Breast epithelium (tissue), 4 donors: ENCODE results near the gene CDC123. TPM values are rescaled to one million over a fixed set of nuclear protein-coding genes. Genes with fewer than 3 reads are reported as not detected.

Source experiments
- DNase-seq, 2 donors: peaks; one replicate each; pipeline ENCODE4 v3.0.0-alpha.2; 2019; ENCODE audit warnings: low spot score in 2 of 2
- H3K27ac ChIP-seq, 2 donors: fragments of 200-600 bp; sonication (generic) in 1 of 2; one replicate each; pipeline ENCODE4 v1.5.1; 2016 to 2019; ENCODE audit warnings: mild to moderate bottlenecking in 1 of 2
- H3K27me3 ChIP-seq, 2 donors: fragments of 200-600 bp; sonication (generic) in 1 of 2; one replicate each; pipeline versions ENCODE4 v1.5.1 to v1.6.0; 2017 to 2019; ENCODE audit warnings: control low read depth in 1 of 2, mild to moderate bottlenecking in 1 of 2
- H3K36me3 ChIP-seq: fragments of 200-600 bp; one replicate; pipeline ENCODE4 v1.5.1; 2019
- H3K4me1 ChIP-seq, 2 donors: fragments of 200-600 bp; sonication (generic); one replicate each; pipeline ENCODE4 v1.5.1; 2016 to 2019; ENCODE audit warnings: control low read depth in 1 of 2
- H3K4me3 ChIP-seq, 3 donors: fragments of 200-600 bp; sonication (generic); 1 replicate in 2 of 3; 2 replicates in 1 of 3; pipeline ENCODE4 v1.5.1; 2016 to 2019; ENCODE audit warnings: mild to moderate bottlenecking in 3 of 3, moderate library complexity in 2 of 3
- H3K9me3 ChIP-seq, 2 donors: fragments of 200-600 bp; sonication (generic) in 1 of 2; one replicate each; pipeline ENCODE4 v1.5.1; 2016 to 2019; ENCODE audit warnings: control low read depth in 1 of 2
- CTCF ChIP-seq, 3 donors: fragments of 450-650 bp; IDR thresholded peaks; one replicate each; pipeline ENCODE4 v1.5.1; 2016 to 2017; ENCODE audit warnings: antibody characterized with exemption in 3 of 3, mild to moderate bottlenecking in 3 of 3, moderate library complexity in 3 of 3
- POLR2A ChIP-seq: fragments of 450-650 bp; IDR thresholded peaks from one replicate; pipeline ENCODE4 v1.6.1; 2016; ENCODE audit warnings: antibody characterized with exemption, mild to moderate bottlenecking, moderate library complexity
- POLR2AphosphoS5 ChIP-seq, 3 donors: sonication (generic); formaldehyde crosslinking; IDR thresholded peaks; one replicate each; pipeline ENCODE4 v1.6.1; 2017; ENCODE audit warnings: antibody characterized with exemption in 3 of 3
- intact Hi-C: fragments of 100-400 bp; cut with DNase I; formaldehyde crosslinking; loops from one replicate; pipeline ENCODE4 v1.15.1; 2023; ENCODE audit warnings: low total_unique reads
- total RNA-seq, 3 donors: library from RNA; depleted of rRNA; stranded (reverse); fragments of >200 nt; gene quantifications; one replicate each; pipeline ENCODE4 v1.1.0, GENCODE V29; 2016

The CDC123 gene
- total RNA-seq, 3 donors from 2014 or later, result 61.6 to 87.5 (median 86.7) TPM

- no peak overlapping the region for H3K4me3 ChIP-seq
- no peak for DNase-seq
- TF ChIP-seq CTCF (IDR thresholded peaks at IDR 0.05) (no peak), POLR2AphosphoS5 (IDR thresholded peaks at IDR 0.05) (no peak), POLR2A (no peak)
- peaks cover 6% of the 10 kb centered on the region for H3K36me3 ChIP-seq
- H3K27ac ChIP-seq, result no peak overlapping the region
- no peaks in the 10 kb centered on the region for H3K4me1 ChIP-seq
- H3K27me3 ChIP-seq, result no peaks in the 10 kb centered on the region
- no peaks in the 10 kb centered on the region for H3K9me3 ChIP-seq
- intact Hi-C loops, result loop anchor here (5.0 kb wide), 1 partner anchor 971 kb away; no protein-coding TSS in a partner anchor
Measured at GRCh38 chr10:12186323-12186722, 9.7 kb upstream of the CDC123 start.

GRCh38 chr10:12187321-12187905 lies 8.6 kb upstream of the CDC123 start:
- DNase-seq, result no peak
- Histone ChIP-seq H3K27me3 (no peaks in the 10 kb centered on the region), H3K36me3 (peaks cover 6% of the 10 kb centered on the region), H3K27ac (no peak overlapping the region), H3K9me3 (no peaks in the 10 kb centered on the region), H3K4me1 (no peaks in the 10 kb centered on the region), H3K4me3 (no peak overlapping the region)
- TF ChIP-seq CTCF (IDR thresholded peaks at IDR 0.05) (no peak), POLR2A (no peak), POLR2AphosphoS5 (IDR thresholded peaks at IDR 0.05) (no peak)
- intact Hi-C loops, result loop anchor here (5.0 kb wide), 1 partner anchor 970 kb away; no protein-coding TSS in a partner anchor

GRCh38 chr10:12188656-12189055 lies 7.3 kb upstream of the CDC123 start:
- no peaks in the 10 kb centered on the region for H3K36me3 ChIP-seq
- no peaks in the 10 kb centered on the region for H3K9me3 ChIP-seq
- intact Hi-C loops, result loop anchor here (5.0 kb wide), 1 partner anchor 969 kb away; no protein-coding TSS in a partner anchor
- no peak for TF ChIP-seq POLR2AphosphoS5 (IDR thresholded peaks at IDR 0.05)
- no peak for TF ChIP-seq POLR2A
- no peak for TF ChIP-seq CTCF (IDR thresholded peaks at IDR 0.05)
- no peaks in the 10 kb centered on the region for H3K27me3 ChIP-seq
- no peak overlapping the region for H3K27ac ChIP-seq
- DNase-seq, result no peak
- no peak overlapping the region for H3K4me3 ChIP-seq
- H3K4me1 ChIP-seq, result no peaks in the 10 kb centered on the region

- intact Hi-C loops, result loop anchor here (5.0 kb wide), 1 partner anchor 968 kb away; no protein-coding TSS in a partner anchor
- Histone ChIP-seq H3K36me3 (no peaks in the 10 kb centered on the region), H3K27me3 (no peaks in the 10 kb centered on the region), H3K4me3 (no peak overlapping the region), H3K4me1 (no peaks in the 10 kb centered on the region), H3K27ac (no peak overlapping the region), H3K9me3 (no peaks in the 10 kb centered on the region)
- no peak for DNase-seq
- no peak for TF ChIP-seq CTCF (IDR thresholded peaks at IDR 0.05)
- no peak for TF ChIP-seq POLR2A
Measured at GRCh38 chr10:12189426-12189825, 6.6 kb upstream of the CDC123 start.

GRCh38 chr10:12191715-12192114 lies 4.3 kb upstream of the CDC123 start:
- TF ChIP-seq POLR2A, result no peak
- no peak for TF ChIP-seq CTCF (IDR thresholded peaks at IDR 0.05)
- no peak for TF ChIP-seq POLR2AphosphoS5 (IDR thresholded peaks at IDR 0.05)
- Histone ChIP-seq H3K9me3 (no peaks in the 10 kb centered on the region), H3K36me3 (no peaks in the 10 kb centered on the region), H3K27me3 (no peaks in the 10 kb centered on the region), H3K27ac (no peak overlapping the region), H3K4me1 (no peaks in the 10 kb centered on the region), H3K4me3 (no peak overlapping the region)
- intact Hi-C loops, result no loop called here
- DNase-seq, result no peak
